ENCODE measurements around the gene TMEM120B.
"Not testable (repeated sequence)": the region's sequence is repeated elsewhere in the genome, so short reads cannot be mapped to it uniquely, and the experiment has no call there.

TMEM120B gene

DNA sequence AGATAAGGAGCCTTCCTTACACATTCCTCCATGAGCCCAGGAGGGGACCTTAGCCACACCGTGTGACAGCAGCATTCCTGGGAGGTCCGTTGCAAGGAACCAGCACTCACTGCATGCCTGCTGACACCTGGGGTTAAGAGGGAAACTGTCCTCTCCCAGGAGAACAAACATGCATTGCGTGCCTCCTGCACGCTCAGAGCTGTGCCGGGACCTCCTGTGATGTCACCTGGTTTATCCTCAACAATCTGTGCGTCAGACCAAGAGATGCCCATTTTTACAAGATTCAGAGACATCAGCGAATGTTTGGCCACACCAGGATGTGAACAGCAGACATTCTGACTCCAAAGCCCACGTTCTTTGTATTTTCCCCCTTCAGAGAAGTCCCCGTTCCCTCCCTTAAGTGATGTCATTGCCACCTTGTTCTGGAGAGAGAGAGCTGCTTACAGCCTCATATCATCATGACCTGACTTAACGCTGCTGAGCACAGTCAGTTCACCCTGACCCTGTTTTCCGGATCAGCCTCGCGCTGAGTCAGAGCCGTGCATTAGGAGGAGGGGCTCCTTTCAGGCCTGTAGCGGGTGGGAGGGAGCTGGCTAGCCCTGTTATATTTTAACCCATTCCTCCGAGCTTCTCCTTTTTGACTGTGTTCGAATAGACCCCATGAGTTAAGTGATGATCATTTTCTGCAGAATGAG lies 36.2 kb downstream of the TMEM120B start:
- DNase-seq: no peak

DNA sequence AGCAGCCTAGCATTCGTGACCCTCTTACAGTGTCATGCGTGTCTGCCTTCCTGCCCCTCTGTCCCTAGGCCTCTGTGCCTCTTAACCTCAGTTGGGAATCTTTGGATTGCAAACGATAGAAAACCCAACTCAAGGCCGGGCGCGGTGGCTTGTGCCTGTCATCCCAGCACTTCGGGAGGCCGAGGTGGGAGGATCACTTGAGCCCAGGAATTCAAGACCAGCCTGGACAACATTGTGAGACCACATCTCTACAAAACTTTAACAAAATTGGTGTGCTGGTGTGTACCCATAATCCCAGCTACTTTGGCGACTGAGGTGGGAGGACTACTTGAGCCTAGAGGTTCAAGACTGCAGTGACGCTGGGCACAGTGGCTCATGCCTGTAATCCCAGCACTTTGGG lies 36.7 kb downstream of the TMEM120B start:
- DNase-seq: no peak

DNA sequence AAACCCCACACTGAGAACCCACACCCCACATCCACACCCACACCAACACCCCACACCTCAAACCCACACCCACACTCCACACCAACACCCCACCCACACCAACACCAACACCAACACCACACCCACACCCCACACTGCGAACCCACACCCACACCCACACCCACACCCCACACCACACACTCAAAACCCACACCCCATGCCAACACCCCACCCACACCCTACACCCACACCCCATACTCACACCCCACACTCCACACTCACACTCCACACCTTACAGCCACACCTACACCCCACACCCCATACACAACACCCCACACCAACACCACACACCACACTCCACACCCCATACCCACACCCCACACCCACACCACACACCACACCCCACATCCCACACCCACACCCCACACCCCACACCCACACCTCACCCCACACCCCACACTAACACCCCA lies 38.0 kb downstream of the TMEM120B start:
- DNase-seq: no peak

DNA sequence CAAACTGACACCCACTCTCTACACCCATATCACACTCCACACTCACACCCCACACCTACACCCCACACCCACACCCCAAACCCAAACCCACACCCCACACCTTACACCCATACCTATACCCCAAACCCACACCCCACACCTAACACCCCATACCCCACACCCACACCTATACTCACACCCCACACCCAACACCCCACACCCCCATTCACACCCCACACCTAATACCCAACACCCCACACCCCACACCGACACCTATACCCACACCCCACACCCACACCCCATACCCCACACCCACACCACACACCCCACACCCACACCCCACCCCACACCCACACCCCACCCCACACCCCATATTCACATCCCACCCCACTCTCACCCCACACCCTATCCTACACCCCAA lies 38.5 kb downstream of the TMEM120B start:
- no peak for DNase-seq

DNA sequence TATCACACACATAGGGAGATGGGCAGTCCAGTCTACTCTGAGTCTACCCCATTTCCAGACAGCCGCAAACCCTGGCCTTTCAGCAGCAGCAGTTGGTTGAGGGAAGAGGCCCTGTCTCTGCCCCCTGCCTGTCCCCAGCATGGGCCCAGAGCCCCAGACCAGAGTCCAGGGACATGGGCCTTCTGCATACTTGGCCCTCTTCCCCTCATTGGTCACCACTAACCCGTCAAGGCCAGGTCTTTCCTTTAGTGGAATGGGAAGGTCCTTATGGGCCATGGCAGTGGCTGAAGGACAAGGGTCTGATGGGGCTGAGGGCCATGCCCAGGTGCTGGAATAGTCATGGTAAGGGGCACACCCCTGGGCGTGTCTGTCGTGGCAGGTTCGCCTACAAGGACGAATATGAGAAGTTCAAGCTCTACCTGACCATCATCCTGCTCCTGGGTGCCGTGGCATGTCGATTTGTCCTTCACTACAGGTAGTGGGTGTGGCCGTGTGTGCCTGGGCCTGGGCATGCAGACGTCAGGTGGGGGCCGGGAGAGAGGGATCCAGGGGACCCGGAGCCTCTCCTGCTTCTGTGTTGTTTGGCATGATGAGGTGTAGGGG lies 39.3 kb downstream of the TMEM120B start:
- DNase-seq: no peak

DNA sequence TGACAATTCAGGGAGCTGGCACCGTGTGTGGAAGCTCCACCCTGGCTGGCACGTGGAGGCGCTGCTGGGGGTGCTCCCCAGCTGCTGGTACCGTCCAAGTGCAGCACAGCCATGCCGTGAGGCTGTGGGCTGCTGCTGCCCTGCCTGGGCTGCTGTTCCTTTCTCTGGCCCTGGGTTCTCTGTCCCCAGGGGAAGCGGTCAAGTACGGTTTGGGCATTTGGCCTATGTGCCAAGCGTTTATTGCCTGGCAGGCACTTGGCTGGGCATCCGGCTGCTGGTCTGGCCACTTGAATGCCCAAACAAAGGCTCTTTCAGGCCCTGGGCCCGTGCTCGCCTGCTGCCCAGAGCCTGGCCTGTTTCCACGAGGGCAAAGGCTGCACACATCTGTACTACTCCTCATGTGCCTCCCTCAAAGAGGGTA lies 41.3 kb downstream of the TMEM120B start:
- no peak for DNase-seq

DNA sequence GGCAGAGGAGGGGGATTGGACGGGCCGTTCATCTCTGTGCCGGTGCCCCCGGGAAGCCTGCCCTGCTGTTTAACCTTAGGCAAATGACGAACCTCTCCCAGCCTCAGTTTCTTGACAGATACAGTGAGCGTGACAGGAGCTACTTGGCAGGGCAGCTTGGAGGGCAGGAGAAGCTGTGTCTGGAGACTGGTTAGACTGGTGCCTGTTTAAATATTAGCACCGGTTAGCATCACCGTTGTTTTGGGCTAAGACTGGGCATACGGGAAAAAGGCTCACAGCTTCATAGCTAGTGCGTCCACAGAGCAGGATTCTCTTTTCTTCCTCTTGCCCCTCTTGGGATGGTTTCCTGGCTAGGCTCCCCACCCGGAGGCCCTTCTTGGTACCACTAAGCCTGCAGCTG lies 42.3 kb downstream of the TMEM120B start:
- no peak for DNase-seq

DNA sequence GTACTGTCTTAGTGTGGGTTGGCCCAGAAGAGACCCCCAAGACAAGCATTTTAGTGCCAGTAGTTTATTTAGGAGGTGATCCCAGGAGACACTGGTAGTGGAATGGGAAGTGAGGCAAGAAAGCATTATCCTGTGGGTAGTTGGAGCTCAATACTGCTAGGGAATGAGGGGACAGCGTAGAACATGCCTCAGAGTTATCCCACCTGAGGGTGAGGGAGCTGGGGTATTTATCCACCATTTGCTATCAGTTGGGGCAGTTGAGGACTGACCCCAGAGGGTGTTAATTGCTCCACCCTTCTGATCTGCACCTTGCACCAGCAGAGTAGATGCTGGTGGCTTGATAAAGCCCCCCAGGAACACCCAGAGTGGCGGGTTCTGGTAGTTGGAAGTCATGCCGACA lies 43.0 kb downstream of the TMEM120B start:
- no peak for DNase-seq

DNA sequence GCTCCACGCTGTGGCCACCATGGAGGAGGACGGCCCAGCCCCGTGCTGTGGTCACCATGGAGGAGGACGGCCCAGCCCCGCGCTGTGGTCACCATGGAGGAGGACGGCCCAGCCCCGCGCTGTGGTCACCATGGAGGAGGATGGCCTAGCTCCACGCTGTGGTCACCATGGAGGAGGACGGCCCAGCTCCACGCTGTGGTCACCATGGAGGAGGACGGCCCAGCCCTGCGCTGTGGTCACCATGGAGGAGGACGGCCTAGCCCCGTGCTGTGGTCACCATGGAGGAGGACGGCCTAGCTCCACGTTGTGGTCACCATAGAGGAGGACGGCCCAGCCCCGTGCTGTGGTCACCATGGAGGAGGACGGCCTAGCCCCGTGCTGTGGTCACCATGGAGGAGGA lies 46.0 kb downstream of the TMEM120B start:
- not testable (repeated sequence) for DNase-seq

DNA sequence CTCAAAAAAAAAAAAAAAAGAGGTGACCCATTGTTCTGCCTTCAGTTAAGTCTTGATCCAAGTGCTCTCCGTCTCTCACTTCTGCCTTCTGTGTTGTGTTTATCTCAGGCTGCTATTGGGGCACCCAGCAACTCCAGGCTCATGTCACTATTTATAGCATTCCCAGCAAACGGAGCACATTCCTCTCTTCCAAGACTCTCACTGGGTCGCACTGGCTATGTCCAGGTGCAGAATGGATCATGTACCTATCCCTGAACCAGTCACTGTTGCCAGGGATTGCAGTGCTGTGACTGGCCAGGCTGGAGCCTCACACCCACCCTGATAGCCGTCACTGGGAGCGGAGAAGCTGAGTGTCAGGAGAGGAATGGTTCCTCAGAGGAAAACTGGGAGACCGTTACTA lies 49.7 kb downstream of the TMEM120B start:
- no peak for DNase-seq

DNA sequence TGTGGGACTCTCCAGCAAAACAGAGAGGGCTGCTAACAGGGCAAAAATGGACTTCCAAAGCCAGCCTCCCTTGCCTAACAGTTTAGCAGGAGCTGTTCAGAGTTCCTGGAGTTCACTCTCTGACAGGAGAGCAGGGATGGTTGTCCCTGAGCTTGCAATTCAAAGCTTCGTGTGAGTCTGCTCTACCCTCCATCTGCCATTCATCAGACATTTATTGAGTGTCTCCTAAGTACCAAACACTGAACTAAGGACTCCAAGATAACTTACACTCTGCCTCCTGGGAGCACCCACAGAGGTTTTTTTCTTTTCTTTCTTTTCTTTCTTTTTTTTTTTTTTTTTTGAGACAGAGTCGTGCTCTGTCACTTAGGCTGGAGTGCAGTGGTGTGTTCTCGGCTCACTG lies 52.3 kb downstream of the TMEM120B start:
- no peak for DNase-seq

DNA sequence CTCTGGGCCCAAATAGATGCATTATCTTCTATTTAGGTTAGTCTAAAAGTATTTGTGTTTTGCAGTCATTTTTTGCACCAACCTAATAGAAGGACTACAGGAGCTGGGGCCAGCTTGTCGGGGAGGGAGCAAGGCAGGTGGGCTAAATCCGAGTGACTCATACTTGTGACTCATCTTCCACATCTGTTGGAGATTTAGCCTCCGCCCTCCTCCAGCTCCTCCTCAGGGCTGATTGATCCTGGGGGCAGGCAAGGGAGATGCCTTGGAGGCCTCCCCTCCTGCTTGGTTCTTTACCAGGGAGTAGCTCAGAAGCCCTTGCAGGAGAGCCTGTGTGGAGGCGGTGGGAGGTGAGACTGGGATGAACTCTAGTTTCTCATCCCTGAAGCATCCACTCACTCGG lies 53.0 kb downstream of the TMEM120B start:
- DNase-seq: no peak

DNA sequence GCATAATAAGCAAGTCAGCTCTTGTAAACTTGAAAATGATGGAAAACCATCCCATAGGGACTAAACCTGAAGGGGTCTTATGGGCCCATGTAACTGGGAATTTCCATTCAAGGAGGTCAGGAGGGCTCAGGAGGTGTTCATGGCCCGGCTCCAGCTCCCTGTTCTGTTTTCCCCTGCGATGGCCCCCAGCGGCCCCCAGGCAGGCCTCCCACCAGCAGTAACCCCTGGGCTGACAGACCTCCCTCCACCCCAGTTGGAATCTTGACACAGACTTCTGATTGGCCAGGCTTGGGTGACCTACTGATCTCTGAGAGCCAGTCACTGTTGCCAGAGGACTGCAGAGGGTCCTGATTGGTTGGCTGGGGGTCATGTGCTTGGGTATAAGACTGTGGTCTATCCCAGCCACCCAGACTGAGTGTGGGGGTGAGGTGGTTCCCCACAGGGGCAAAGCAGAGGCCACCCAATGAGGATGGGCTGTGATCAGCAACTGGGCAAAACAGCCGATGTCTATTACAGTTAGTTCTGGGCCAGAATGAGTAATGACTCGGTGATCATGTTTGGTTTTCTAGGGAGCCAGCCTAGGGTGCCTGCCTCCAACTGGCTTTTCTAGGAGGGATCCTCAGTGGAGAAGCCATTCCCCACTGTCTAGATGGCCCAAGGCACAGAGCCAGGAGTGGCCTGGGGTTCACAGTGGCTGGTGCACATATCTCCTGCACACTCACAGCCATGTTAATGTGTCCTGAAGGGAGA lies 53.9 kb downstream of the TMEM120B start:
- DNase-seq: no peak

DNA sequence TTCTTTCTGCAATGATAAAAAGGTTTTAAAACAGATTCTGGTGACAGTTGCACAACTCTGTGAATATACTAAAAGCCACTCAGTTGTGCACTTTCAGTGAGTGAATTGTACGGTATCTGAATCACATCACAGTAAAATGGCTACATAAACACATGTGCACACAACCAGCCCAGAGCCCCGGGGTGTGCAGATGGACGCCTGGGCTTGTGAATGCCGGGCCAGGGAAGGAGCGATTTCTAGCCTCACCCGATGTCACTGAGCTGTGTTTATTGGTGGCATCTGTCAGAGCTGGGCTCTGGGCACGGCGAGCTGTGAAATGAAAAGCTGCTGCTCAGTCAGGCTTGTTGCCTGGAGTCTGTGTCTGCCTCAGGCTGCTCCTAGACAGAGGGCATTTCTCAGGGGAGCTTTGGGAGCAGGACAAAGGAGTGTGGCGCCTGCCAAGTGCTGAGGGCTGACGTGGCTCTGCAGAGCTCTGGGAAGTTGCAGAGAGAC lies 55.0 kb downstream of the TMEM120B start:
- DNase-seq: no peak

DNA sequence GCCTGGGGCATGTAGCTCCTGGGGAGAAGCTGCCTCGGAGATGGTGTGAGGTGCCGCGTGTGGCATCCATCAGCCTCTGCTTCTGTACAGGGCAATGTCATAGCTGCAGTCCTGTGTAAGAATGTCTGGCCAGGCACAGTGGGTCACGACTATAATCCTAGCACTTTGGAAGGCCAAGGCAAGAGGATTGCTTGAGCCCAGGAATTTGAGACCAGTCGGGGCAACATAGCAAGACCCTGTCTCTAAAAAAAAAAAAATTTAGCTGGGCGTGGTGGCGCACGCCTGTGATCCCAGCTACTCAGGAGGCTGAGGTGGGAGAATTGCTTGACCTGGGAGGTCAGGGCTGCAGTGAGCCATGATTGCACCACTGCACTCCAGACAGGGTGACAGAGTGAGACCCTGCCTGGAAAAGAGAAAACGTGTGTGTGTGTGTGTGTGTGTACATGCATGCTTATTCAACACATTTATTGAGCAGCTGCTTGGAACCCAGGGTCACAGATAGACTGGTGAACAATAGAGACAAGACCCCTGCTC lies 56.8 kb downstream of the TMEM120B start:
- no peak for DNase-seq

DNA sequence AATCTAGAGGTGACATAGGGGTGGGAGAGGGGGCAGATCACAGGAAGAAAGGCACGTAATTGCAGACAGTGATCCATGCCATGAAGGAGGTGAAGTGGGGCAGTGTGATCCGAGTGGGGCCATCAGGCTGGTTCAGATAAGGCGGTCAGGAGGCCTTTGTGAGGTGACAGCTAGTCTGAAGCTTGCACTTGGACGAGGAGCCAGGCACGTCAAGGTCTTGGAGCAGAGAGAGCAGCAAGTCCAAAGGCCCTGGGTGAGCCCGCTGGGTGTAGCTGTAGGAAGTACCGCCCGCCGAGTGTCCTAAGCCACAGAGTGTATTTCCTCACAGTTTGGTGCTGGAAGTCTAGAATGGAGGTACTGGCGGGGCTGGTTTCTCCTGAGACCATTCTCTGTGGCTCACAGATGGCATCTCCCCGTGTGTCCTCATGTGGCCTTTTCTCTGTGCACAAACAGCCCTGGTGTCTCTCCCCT lies 57.3 kb downstream of the TMEM120B start:
- DNase-seq: no peak

DNA sequence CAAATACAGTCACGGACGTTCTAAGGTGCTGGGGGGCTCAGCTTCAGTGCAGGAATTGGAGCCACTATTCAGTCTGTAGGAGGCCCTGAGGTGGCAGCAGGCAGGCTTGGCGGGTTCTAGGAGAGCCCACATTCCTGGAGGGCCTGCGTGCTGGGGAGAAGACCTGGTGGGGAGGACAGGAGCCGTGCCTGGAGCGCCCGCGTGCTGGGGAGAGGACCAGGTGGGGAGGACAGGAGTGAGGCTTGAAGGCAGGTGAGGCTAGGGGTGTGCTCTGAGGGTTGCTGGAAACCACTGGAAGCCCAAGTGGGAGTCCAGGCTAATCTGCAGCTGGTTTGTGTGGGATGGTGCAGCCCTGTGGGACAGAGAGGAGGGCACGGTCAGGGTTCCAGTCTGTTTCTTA lies 57.8 kb downstream of the TMEM120B start:
- DNase-seq: no peak

DNA sequence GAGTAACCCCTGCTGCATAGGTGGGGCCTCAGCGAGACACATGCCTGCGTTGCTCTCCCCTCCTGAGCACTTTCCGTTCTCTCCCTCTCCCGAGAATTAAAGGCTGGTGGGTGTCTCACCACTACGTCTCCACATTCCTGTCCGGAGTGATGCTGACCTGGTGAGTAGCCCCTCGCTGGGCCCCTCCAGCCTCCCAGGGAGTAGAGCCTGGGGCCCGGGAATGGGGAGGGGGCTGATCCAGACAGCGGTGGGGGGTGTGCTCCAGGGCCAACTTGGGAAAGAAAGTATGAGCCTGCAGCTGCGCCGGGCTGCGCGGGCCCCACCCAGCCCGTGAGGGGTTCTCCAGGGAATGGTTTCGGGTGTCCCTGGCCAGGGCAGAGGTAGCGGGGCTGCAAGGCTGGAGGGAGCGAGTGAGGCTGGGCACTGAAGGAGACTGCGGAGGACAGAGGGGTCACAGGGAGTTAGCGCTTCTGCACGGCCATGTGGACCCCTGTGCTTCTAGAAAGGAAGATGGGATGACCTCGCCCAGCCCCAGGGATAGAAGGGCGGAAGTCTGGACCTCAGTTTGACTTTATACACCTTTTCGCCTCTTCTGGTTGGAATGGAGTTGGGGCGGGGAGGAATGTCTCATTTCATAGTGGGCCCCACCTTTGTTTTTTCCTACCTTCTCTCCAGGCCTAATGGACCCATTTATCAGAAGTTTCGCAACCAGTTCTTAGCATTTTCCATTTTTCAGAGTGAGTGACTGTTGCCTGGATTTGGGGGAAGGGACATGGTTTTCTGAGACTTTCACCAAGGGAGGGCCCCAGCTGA lies 58.5 kb downstream of the TMEM120B start:
- no peak for DNase-seq

DNA sequence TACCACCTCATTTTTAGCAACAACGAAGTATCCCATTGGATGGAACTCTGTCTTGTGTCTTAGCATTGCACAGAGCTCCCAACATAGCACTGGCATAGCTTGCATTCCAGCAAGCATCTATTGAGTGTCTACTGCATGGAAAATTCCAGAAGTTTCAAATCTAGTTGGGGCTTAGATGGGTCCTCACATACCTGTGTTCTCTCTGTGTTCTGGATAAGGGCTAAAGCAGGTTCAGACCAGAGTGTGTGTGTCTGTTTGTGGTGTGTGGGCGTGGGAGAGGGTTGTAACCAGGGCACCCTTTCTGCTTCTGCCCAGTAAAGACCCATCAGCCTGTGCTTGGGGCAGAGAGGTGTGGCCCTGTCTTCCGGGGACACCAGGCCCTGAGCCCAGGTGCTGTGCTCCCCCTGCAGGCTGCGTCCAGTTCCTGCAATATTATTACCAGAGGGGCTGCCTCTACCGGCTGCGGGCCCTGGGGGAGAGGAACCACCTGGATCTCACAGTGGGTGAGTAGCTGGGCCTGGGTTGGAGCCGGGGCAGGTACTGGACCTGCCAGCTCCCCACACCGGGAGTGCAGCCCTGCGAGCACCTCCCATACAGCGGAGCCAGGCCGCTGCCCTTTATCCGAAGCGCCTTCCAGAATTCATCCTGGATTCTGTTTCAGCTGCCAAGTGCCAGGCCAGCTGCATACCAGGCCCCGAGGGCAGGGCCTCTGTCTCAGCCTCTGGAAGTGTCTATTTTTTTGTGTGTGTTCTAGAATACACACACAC lies 60.6 kb downstream of the TMEM120B start:
- peak; percentile 62 for DNase-seq

DNA sequence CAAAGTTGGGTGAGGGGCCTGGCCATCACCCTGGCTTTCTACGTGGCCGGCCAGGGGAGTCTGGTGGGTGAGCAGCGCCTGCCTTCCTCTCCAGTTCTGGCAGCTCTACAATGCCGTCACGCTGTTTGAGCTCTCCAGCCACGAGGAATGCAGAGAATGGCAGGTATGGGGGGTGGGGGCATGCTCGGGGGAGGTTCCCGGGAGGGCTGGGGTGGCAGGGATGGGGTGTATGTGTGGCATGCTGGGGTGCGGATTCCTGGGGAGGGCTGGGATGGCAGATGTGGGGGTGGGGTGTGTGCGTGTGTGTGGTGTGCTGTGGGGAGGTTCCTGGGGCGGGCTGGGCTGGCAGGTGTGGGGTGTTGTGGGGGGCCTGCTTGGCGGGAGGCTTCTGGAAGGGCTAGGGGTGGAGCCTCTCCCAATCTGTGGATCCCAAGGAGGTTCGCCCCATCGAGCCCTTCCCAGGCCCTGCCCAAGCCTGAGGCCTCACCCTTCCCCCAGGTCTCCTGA lies 62.5 kb downstream of the TMEM120B start:
- DNase-seq: no peak

DNA sequence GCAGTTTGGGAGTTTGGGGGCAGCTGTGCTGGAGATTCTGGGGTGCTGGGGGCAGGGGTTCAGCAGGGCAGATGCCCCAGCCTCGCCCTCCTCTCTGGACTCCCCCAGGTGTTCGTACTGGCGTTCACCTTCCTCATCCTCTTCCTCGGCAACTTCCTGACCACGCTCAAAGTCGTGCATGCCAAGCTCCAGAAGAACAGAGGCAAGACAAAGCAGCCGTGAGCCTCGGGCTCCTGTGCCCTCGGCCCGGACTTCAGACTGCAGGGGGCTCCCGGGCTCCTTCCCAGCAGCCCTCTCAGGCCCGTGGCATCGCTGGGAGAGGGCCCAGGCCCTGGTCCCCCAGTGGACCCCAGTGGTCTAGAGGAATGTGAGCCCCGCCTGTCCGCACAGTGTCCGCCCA lies 62.9 kb downstream of the TMEM120B start:
- no peak for DNase-seq
